Naive B cell (primary cell): ENCODE measurements around the gene NOX5. TPM values are rescaled to one million over a fixed set of nuclear protein-coding genes. Genes with fewer than 3 reads are reported as not detected.

Experiments used
- ATAC-seq, 2 donors: fragments of 150-1000 bp; cut with Tn5 transposase; 2 replicates each; pipeline ENCODE4 v1.10.0; 2021; ENCODE audit warnings: low read depth in 2 of 2, mild to moderate bottlenecking in 2 of 2, moderate library complexity in 2 of 2
- DNase-seq: peaks from one replicate; pipeline ENCODE4 v3.0.0; 2022
- H3K27ac Mint-ChIP-seq, 6 donors: one replicate each; pipeline ENCODE4 v1.8.0; 2020 to 2022; ENCODE audit warnings: mild to moderate bottlenecking in 6 of 6, mixed read lengths in 6 of 6, moderate library complexity in 5 of 6, inconsistent platforms in 2 of 6
- H3K27me3 Mint-ChIP-seq, 3 donors: one replicate each; pipeline ENCODE4 v1.8.0; 2021 to 2022; ENCODE audit warnings: mixed read lengths in 3 of 3, mild to moderate bottlenecking in 1 of 3
- H3K36me3 Mint-ChIP-seq, 2 donors: one replicate each; pipeline ENCODE4 v1.8.0; 2020 to 2022; ENCODE audit warnings: mixed read lengths in 2 of 2, inconsistent platforms in 1 of 2, mild to moderate bottlenecking in 1 of 2
- H3K4me1 Mint-ChIP-seq, 3 donors: one replicate each; pipeline ENCODE4 v1.8.0; 2020 to 2022; ENCODE audit warnings: mixed read lengths in 3 of 3, inconsistent platforms in 1 of 3, mild to moderate bottlenecking in 1 of 3, moderate library complexity in 1 of 3
- H3K4me3 Mint-ChIP-seq, 8 donors: one replicate each; pipeline ENCODE4 v1.8.0; 2020 to 2022; ENCODE audit warnings: mild to moderate bottlenecking in 8 of 8, mixed read lengths in 8 of 8, moderate library complexity in 8 of 8, inconsistent platforms in 2 of 8
- H3K9me3 Mint-ChIP-seq, 7 donors: one replicate each; pipeline ENCODE4 v1.8.0; 2020 to 2022; ENCODE audit warnings: mixed read lengths in 7 of 7, mild to moderate bottlenecking in 5 of 7, inconsistent platforms in 2 of 7, moderate library complexity in 1 of 7
- polyA plus RNA-seq, 6 donors: library from polyadenylated mRNA; unstranded; fragments of 300-500 nt; fragmentation: Illumina TruSeq; gene quantifications; one replicate each; pipeline ENCODE4 v1.2.3, GENCODE V29; 2021; ENCODE audit warnings: low read depth in 6 of 6

Gene NOX5
- polyA plus RNA-seq, 6 donors from 2014 or later, result not detected

DNA sequence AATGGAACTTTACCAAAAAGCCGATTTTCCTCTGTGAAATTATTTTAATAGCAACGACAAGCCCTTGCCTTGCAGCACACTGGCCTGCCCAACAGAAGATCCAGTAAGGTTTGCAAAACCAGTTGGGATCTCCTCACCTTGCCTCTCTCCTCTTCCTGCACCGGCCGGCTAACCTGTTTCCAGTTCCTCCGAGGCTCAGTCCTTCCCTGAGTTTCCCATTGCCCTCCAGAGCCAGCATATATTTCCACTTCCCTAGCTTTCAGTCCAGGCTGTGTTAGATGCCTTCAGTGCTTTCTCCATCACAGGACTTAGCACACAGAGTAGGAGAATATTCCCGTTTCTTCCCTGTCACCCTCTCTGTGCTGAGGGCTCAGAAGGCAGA, 60.3 kb downstream of the NOX5 start:
- peak overlapping the region in 1 of 8 donors; percentile 17 for H3K4me3 Mint-ChIP-seq
- peaks cover 39 to 56% (median 48%) of the 10 kb centered on the region in 3 donors for H3K27me3 Mint-ChIP-seq
- ATAC-seq (no peak), DNase-seq (no peak)
- H3K4me1 Mint-ChIP-seq, result peaks cover 4 to 16% (median 11%) of the 10 kb centered on the region in 3 donors
- peaks cover 0 to 7% of the 10 kb centered on the region in 2 donors for H3K36me3 Mint-ChIP-seq
- no peak overlapping the region for H3K27ac Mint-ChIP-seq
- peaks cover 0 to 14% (median 2%) of the 10 kb centered on the region in 7 donors for H3K9me3 Mint-ChIP-seq

DNA sequence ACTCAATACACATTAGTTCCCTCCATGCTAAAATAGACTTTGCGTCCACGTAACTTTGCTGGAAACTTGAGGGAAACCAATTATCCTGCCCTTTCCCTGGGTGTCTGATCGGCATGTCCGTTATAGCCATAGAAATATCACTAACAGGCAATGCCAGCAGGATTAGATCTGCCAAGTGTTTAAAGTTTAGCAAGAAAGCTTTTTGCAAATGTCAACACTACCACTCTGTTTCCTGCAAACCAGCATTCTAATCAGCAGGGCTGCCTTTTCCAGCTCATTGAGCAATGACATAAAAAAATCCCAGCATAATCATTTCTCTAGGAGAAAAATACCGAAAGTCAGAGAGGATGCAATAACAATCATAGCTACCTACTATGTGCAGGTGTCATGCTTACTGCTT, 60.9 kb downstream of the NOX5 start:
- Mint-ChIP-seq H3K4me1 (peaks cover 4 to 16% (median 11%) of the 10 kb centered on the region in 3 donors), H3K27me3 (peaks cover 44 to 50% (median 47%) of the 10 kb centered on the region in 3 donors), H3K27ac (no peak overlapping the region), H3K36me3 (peaks cover 0 to 7% of the 10 kb centered on the region in 2 donors), H3K9me3 (peaks cover 0 to 8% (median 2%) of the 10 kb centered on the region in 7 donors), H3K4me3 (no peak overlapping the region)
- DNase-seq (no peak), ATAC-seq (no peak)

GRCh38 chr15:69076756-69077155, 62.3 kb downstream of the NOX5 start:
- DNase-seq, result no peak
- Mint-ChIP-seq H3K27ac (no peak overlapping the region), H3K36me3 (peaks cover 0 to 7% of the 10 kb centered on the region in 2 donors), H3K4me1 (peaks cover 4 to 16% (median 11%) of the 10 kb centered on the region in 3 donors), H3K4me3 (no peak overlapping the region), H3K27me3 (peaks cover 36 to 45% (median 45%) of the 10 kb centered on the region in 3 donors), H3K9me3 (peaks cover 0 to 3% (median 0%) of the 10 kb centered on the region in 7 donors)
- ATAC-seq, result no peak

- Mint-ChIP-seq H3K27me3 (peaks cover 28 to 39% (median 35%) of the 10 kb centered on the region in 3 donors), H3K4me1 (peaks cover 2 to 12% (median 7%) of the 10 kb centered on the region in 3 donors), H3K4me3 (no peak overlapping the region), H3K9me3 (no peaks in the 10 kb centered on the region), H3K36me3 (peaks cover 0 to 3% of the 10 kb centered on the region in 2 donors), H3K27ac (no peak overlapping the region)
- ATAC-seq (no peak), DNase-seq (no peak)
Observed at GRCh38 chr15:69078638-69079037, 64.1 kb downstream of the NOX5 start.

DNA sequence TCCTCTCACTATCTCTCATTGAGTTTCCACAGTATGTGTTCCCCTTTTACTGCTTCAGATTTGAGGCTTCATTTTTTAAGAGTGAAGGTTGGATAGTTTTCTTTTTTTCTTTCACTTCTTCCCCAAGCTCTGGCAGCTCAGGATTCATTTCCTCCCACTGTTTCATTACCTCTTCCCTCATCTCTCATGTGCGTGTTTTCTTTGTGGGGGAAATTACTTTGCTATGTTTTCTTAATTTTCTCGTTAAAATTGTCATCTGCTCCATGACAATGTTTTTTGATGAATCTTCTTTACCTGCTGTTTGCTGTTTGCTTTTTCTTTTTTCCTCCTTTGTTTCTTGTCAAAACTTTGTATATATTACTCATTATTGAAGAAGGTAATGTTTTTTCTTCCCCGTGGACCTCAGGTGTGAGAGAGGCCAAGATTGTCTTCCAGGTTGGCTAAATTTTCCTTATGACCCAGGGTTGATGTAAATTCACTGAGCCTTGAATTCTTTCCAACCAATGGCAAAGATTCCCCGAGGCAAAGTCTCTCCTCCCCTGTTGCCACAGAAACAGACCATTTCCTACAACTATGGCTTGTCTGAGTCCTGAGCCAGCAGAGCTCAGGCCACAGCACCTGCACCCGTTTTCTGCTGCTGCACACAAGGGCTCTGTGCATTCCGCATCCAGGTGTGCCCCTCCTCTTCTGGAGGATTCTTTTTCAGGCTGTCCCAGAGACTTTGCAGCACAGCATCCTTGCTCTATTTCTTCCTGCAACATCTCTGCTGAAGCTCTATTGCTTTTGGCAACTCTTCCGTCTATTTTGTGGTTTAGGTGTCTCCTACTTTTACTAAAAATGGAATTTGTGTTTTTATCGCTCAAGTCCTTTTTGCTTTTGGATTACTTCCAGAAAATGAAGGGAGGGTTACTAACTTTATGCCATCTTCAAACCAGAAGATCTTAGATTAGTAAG, 66.1 kb downstream of the NOX5 start:
- no peaks in the 10 kb centered on the region for H3K36me3 Mint-ChIP-seq
- DNase-seq, result no peak
- peaks cover 0 to 1% (median 0%) of the 10 kb centered on the region in 7 donors for H3K9me3 Mint-ChIP-seq
- H3K27ac Mint-ChIP-seq, result peak overlapping the region in 1 of 6 donors; percentile 24
- no peaks in the 10 kb centered on the region for H3K4me1 Mint-ChIP-seq
- H3K27me3 Mint-ChIP-seq, result peaks cover 22 to 33% (median 29%) of the 10 kb centered on the region in 3 donors
- H3K4me3 Mint-ChIP-seq, result no peak overlapping the region
- no peak for ATAC-seq

DNA sequence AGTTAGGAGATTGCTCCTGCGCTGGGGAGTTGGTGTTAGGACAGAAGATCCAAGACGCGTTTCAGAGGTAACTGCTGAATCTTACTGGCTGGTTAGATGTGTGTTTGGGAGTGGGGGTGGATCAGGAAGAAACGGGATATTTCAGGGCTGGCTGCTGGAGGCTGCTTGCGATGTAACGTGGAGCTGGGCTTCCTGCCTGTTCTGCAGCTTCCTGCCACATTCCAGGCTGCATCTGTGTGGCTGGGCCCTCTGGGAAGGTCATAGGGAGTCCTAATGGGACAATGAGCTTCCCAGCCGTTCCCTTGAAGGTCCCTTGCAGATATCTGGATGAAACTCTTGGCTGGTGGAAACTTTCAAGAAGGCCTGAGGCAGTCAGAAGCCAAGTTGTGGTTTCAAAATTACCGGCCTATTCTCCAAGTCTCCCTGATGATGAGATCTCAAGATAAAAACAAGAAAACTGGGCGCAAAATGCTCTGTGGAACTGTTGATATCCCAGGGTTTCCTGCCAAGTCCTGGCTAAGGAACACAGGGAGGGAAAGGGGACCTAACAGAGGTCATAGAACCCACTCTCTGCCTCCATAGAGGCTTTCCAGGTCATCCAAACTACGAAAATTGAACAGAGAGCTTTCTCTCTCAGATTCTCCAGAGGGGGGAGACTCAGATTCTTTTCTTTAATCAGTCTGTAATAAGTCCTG, 67.0 kb downstream of the NOX5 start:
- H3K4me1 Mint-ChIP-seq, result no peaks in the 10 kb centered on the region
- no peak overlapping the region for H3K27ac Mint-ChIP-seq
- H3K4me3 Mint-ChIP-seq, result no peak overlapping the region
- peaks cover 16 to 29% (median 20%) of the 10 kb centered on the region in 3 donors for H3K27me3 Mint-ChIP-seq
- H3K9me3 Mint-ChIP-seq, result peaks cover 0 to 1% (median 0%) of the 10 kb centered on the region in 7 donors
- DNase-seq (no peak), ATAC-seq (no peak)
- H3K36me3 Mint-ChIP-seq, result no peaks in the 10 kb centered on the region

DNA sequence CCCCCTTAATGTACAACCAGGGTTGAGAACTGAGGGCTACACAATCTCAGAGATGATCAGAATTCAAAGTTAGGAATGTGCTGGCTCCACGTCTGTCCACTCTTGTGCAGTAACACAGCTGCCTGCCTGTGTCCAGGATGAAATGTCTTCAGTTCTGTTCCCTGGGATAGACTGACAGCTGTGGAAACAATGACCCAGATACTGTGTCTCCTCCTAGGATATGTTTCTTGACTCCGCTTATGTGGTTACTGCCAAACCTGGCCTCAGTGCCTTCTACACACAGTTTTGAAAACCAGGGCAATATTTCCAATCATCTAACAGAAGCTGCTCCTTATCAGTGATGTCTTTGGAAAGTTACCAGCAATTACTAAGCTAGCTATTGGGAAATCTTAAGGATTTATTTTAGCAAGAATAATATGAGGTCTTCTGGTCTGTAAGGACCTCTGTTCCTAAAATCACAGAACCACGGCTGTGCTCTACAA, 67.6 kb downstream of the NOX5 start:
- Mint-ChIP-seq H3K9me3 (peaks cover 0 to 1% (median 0%) of the 10 kb centered on the region in 7 donors), H3K27ac (no peak overlapping the region), H3K36me3 (no peaks in the 10 kb centered on the region), H3K4me1 (no peaks in the 10 kb centered on the region), H3K27me3 (peaks cover 16 to 30% (median 18%) of the 10 kb centered on the region in 3 donors), H3K4me3 (no peak overlapping the region)
- DNase-seq (no peak), ATAC-seq (no peak)

GRCh38 chr15:69082554-69082953, 68.1 kb downstream of the NOX5 start:
- Mint-ChIP-seq H3K27me3 (peaks cover 18 to 35% (median 20%) of the 10 kb centered on the region in 3 donors), H3K9me3 (peaks cover 0 to 1% (median 0%) of the 10 kb centered on the region in 7 donors), H3K4me1 (no peaks in the 10 kb centered on the region), H3K36me3 (no peaks in the 10 kb centered on the region), H3K4me3 (no peak overlapping the region), H3K27ac (no peak overlapping the region)
- no peak for ATAC-seq
- DNase-seq, result no peak

DNA sequence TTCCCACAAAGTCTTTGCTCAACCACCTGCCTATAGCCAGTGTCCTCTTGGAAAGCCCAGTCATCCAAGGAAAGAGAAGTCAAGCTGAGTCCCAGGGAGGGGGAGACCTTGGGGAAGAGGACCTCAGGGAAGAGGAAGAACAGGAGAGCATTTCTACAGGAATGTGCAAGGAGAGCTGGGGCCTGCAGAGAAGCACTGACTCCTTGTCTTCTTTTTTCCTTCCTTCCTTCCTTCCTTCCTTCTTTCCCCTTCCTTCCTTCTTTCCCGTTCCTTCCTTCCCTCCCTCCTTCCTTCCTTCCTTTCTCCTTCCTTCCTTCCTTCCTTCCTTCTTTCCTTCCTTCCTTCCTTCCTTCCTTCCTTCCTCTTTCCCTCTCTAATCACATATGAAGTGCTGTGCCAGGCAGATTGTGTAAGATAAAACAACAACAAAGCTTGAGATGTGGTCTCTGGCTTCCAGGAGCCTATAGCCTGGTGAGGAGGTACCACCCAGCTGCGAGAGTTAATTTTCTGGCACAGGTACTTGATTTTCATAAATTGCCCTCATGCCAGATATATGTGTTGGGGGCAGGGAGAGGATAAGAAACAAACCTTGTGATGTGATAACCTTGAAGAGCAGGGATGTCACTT, 70.0 kb downstream of the NOX5 start:
- H3K27ac Mint-ChIP-seq, result no peak overlapping the region

GRCh38 chr15:69085325-69086081, 71.0 kb downstream of the NOX5 start:
- peaks cover 0 to 1% (median 0%) of the 10 kb centered on the region in 7 donors for H3K9me3 Mint-ChIP-seq
- no peaks in the 10 kb centered on the region for H3K36me3 Mint-ChIP-seq
- H3K4me1 Mint-ChIP-seq, result no peaks in the 10 kb centered on the region
- no peak overlapping the region for H3K27ac Mint-ChIP-seq
- H3K4me3 Mint-ChIP-seq, result no peak overlapping the region
- no peak for DNase-seq
- ATAC-seq, result no peak
- H3K27me3 Mint-ChIP-seq, result peaks cover 24 to 36% (median 26%) of the 10 kb centered on the region in 3 donors

More for the DNA sequence above, 70.0 kb downstream of the NOX5 start:
- Mint-ChIP-seq H3K4me1 (no peaks in the 10 kb centered on the region), H3K36me3 (no peaks in the 10 kb centered on the region), H3K27me3 (peaks cover 15 to 42% (median 31%) of the 10 kb centered on the region in 3 donors), H3K4me3 (no peak overlapping the region), H3K9me3 (peaks cover 0 to 1% (median 0%) of the 10 kb centered on the region in 7 donors)
- no peak for DNase-seq
- no peak for ATAC-seq

DNA sequence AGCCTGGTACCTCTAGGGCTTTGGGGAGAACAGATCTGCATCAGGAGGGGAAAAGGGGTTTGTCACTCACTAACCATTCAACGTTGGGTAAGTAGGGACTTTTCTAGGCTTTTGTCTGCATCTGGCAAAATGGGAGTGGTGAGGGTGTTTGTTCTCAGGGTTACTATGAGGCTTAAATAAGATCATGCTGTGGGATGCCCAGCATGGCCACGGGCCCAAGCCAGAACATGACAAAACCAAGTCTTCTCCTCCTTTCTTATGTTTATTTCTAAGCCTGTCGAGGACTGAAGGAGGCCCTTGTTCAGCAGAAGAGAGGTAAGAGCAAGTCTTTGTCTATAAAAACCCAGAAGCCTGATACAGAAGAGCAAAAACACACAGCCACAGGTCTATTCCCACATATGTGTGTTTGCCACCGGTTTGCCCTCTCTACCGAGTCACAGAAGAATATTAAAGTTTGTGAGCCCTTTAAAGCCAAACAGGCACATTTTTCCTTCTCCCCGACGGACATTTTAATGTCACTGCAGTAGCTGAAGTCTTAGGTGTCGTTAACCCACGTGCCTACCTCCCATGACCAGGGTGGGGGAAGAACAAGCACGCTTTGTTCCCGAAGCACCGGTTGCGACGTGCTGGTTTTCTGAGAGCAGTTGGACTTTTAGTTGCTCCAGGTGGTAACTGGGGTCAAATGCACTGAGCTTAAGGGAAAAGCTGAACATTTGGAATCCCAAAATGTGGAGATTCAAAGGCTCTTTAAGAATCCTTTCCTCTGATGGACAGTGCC, 72.1 kb downstream of the NOX5 start:
- no peaks in the 10 kb centered on the region for H3K36me3 Mint-ChIP-seq
- no peaks in the 10 kb centered on the region for H3K4me1 Mint-ChIP-seq
- ATAC-seq (no peak), DNase-seq (no peak)
- peak overlapping the region in 1 of 6 donors; percentile 35 for H3K27ac Mint-ChIP-seq
- H3K4me3 Mint-ChIP-seq, result no peak overlapping the region
- H3K27me3 Mint-ChIP-seq, result peaks cover 19 to 26% (median 24%) of the 10 kb centered on the region in 3 donors
- peaks cover 0 to 1% (median 0%) of the 10 kb centered on the region in 7 donors for H3K9me3 Mint-ChIP-seq
